Astrocyte of the hippocampus (primary cell): ENCODE results near the gene RBM10.

Experiments
- DNase-seq: peaks from one replicate; pipeline ENCODE4 v3.0.0; 2011; ENCODE audit warnings: low read depth, low spot score

The RBM10 gene

GRCh38 chrX:47146936-47147859 lies 2.2 kb downstream of the RBM10 start:
- no peak for DNase-seq

- no peak for DNase-seq
These were observed 3.9 kb downstream of the RBM10 start for GRCh38 chrX:47148946-47149345.

- no peak for DNase-seq
These were observed 6.4 kb downstream of the RBM10 start for GRCh38 chrX:47151435-47151834.

- peak; percentile 31 for DNase-seq
These were observed 11.8 kb downstream of the RBM10 start for GRCh38 chrX:47156611-47157520.

GRCh38 chrX:47158131-47158530 lies 13.1 kb downstream of the RBM10 start:
- DNase-seq: no peak

GRCh38 chrX:47158781-47159180 lies 13.8 kb downstream of the RBM10 start:
- DNase-seq: no peak

- no peak for DNase-seq
These were observed 15.8 kb downstream of the RBM10 start for GRCh38 chrX:47160781-47161180.

GRCh38 chrX:47162927-47163583 lies 18.0 kb downstream of the RBM10 start:
- no peak for DNase-seq

- no peak for DNase-seq
These were observed 19.4 kb downstream of the RBM10 start for GRCh38 chrX:47164420-47164819.

GRCh38 chrX:47166126-47166525 lies 21.1 kb downstream of the RBM10 start:
- DNase-seq: no peak

GRCh38 chrX:47168495-47169073 lies 23.6 kb downstream of the RBM10 start:
- no peak for DNase-seq

- no peak for DNase-seq
These were observed 24.3 kb downstream of the RBM10 start for GRCh38 chrX:47169273-47169672.

- DNase-seq: peak; percentile 70
These were observed 24.9 kb downstream of the RBM10 start for GRCh38 chrX:47169726-47170515.

- no peak for DNase-seq
These were observed 26.1 kb downstream of the RBM10 start for GRCh38 chrX:47170861-47171692.

- DNase-seq: no peak
These were observed 27.0 kb downstream of the RBM10 start for GRCh38 chrX:47171996-47172395.

- no peak for DNase-seq
These were observed 27.5 kb downstream of the RBM10 start for GRCh38 chrX:47172549-47172948.

GRCh38 chrX:47172971-47173792 lies 28.2 kb downstream of the RBM10 start:
- DNase-seq: no peak

GRCh38 chrX:47174376-47174775 lies 29.4 kb downstream of the RBM10 start:
- no peak for DNase-seq
